ENCODE results near the gene MATK.

Gene MATK

GRCh38 chr19:3798137-3798536 is 12.0 kb upstream of the MATK start:
- TF ChIP-seq CTCF (IDR thresholded peaks at IDR 0.05) = no peak
- no peak for DNase-seq (ENCODE audit: low spot score)
- Histone ChIP-seq H3K4me3 (no peak overlapping the region), H3K27ac (no peak overlapping the region)

- Histone ChIP-seq H3K27ac (no peak overlapping the region), H3K4me3 (no peak overlapping the region)
- no peak for TF ChIP-seq CTCF (IDR thresholded peaks at IDR 0.05)
- DNase-seq (ENCODE audit: low spot score) = no peak
Measured at GRCh38 chr19:3796358-3796757, 10.2 kb upstream of the MATK start.

GRCh38 chr19:3793799-3794198 is 7.6 kb upstream of the MATK start:
- Histone ChIP-seq H3K27ac (no peak overlapping the region), H3K4me3 (no peak overlapping the region)
- TF ChIP-seq CTCF (IDR thresholded peaks at IDR 0.05) = no peak
- DNase-seq (ENCODE audit: low spot score) = no peak

- no peak overlapping the region for H3K4me3 ChIP-seq
- no peak for TF ChIP-seq CTCF (IDR thresholded peaks at IDR 0.05)
- no peak for DNase-seq (ENCODE audit: low spot score)
- no peak overlapping the region for H3K27ac ChIP-seq
Measured at GRCh38 chr19:3792114-3792513, 5.9 kb upstream of the MATK start.

GRCh38 chr19:3790941-3791340 is 4.8 kb upstream of the MATK start:
- no peak for TF ChIP-seq CTCF (IDR thresholded peaks at IDR 0.05)
- Histone ChIP-seq H3K4me3 (no peak overlapping the region), H3K27ac (no peak overlapping the region)
- DNase-seq (ENCODE audit: low spot score) = no peak

- no peak overlapping the region for H3K27ac ChIP-seq
- no peak for TF ChIP-seq CTCF (IDR thresholded peaks at IDR 0.05)
- DNase-seq (ENCODE audit: low spot score) = peak; percentile 59
- no peak overlapping the region for H3K4me3 ChIP-seq
Measured at GRCh38 chr19:3790209-3790734, 4.1 kb upstream of the MATK start.

GRCh38 chr19:3788996-3789778 is 3.0 kb upstream of the MATK start:
- peak; percentile 49 for DNase-seq (ENCODE audit: low spot score)
- Histone ChIP-seq H3K27ac (no peak overlapping the region), H3K4me3 (no peak overlapping the region)
- no peak for TF ChIP-seq CTCF (IDR thresholded peaks at IDR 0.05)
